ENCODE results near the gene ORMDL3.
"Not testable (repeated sequence)": the region's sequence is repeated elsewhere in the genome, so short reads cannot be mapped to it uniquely, and the experiment has no call there.

The ORMDL3 gene

DNA sequence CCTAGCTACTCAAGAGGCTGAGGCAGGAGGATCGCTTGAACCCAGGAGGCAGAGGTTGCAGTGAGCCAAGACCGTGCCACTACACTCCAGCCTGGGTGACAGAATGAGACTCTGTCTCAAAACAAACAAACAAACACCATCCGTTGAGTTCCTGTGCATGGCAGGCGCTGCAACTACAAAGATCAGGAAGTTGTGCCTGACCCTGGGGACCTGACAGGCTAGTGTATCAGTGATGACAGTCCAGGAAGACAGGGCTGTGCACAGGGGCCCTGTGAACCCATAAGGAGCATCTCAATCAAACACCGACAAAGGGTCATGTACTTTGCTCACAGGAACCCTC is 21.1 kb upstream of the ORMDL3 start:
- DNase-seq, result not testable (repeated sequence)

DNA sequence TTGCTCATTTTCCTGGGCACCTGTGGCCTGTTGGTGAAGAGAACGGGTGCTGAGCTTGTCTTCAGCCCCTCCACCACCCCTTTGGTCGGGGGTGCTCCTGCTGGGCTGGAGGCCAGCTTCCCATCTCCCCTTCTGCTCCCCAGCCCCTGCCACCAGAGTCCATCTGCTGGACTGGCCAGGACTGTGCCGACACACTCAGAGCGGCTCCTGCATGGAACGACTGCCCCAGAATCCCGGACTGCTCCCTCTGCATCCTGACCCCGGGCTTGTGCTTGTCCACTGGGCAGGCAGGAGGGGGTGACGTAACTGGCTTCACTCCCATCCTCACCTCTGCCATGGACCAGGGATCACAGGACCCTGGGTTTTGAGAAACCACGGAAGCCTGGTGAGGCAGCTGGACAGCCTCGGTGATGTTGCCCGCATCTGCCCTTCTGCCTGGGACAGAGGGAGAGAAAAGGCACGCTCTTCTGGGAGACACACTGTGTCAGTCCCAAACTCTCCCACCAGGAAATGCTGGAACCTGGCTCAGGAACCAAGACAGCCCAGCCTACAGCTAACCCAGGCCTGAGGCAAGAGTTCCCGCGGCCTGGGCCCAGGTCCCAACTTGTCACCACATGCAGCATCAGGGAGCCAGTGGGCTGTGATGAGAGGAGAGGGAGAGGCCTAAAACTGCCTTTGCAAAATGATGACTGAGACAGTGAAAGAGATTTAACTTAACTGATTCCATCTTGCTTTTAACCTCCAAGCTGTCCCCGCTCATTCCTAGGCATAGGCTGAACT is 19.3 kb upstream of the ORMDL3 start:
- no peak for DNase-seq

DNA sequence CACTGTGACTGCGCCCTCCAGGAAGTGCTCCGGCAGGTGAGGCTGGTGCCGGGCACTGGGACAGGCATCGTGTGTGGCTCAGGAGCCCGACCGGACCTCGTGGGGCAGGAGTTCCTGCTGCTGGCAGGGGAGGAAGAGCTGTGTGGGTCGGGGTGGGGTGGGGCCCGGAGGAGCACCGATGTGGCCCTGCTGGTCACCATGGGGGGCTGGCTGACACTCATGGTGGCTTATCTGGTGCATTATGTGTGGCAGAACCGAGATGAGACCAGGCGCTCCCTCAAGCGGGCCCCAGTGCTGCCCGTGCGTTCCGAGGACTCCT is 17.0 kb upstream of the ORMDL3 start:
- no peak for DNase-seq

DNA sequence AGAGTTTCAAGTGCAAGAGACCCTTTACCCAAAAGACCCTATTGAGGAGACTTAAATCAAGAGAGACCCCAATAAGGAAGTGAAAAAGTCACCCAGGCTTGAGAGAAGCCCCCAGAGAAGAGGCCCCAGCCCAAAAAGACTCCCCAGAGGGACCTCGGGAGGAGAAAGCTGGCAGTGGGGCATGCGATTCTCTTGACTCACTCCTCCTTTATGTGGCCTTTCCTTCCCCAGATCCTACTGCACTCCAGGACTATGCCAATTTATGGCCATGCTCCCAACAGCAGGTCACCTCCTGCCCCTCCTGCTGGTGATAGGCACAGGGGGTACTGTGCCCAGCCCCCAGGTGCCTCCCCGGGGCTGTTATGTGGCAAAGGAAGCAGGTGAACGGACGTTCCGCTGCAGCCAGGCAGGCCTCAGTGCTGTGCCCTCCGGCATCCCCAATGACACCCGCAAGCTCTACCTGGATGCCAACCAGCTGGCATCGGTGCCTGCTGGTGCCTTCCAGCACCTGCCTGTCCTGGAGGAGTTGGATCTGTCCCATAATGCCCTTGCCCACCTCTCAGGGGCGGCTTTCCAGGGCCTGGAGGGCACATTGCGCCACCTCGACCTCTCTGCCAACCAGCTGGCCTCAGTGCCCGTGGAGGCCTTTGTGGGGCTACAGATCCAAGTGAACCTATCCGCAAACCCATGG is 16.4 kb upstream of the ORMDL3 start:
- DNase-seq, result no peak

- no peak for DNase-seq
Observed at GRCh38 chr17:39939588-39940419, 12.4 kb upstream of the ORMDL3 start.

- no peak for DNase-seq
Observed at GRCh38 chr17:39939106-39939505, 11.7 kb upstream of the ORMDL3 start.

GRCh38 chr17:39938140-39938869 is 10.9 kb upstream of the ORMDL3 start:
- no peak for DNase-seq

DNA sequence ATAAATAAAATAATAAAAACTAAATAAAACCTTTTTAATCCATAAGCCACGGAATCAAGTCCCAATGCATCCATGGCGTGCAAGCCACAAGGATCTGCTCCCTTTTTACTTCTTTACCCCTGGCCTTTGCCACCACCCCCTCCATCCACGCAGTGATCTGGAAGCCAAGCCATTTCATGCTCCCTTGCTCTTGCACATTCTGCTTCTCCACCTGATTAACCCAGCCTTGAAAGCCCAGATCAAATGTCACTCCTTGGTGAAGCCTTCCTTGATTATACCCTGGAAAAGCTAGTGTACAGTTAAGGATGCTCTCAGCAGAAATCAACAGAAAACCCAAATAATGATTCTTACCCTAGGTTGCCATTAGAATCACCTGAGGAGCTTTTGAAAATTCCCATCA is 10.0 kb upstream of the ORMDL3 start:
- DNase-seq, result no peak

DNA sequence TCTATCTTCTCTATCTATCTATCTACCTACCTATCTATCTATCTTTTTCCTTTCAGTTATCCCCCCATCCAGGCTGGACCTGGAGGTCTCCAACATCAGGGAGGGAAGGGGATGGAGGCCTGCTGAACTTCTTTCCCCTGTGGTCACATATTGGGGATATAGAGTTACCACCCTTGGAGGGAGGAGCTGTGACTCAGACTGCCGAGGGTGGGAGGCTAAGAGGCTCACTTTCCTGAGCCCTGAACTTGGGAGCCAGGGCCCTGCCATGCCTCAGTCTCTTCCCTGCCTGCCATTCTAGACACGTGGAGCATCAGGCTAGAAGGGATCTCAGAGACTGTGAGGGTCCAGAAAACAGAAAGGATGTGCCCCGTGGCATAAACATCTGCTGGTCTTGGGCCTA is 8.5 kb upstream of the ORMDL3 start:
- DNase-seq, result no peak

- DNase-seq, result no peak
Observed at GRCh38 chr17:39934324-39934723, 6.9 kb upstream of the ORMDL3 start.

DNA sequence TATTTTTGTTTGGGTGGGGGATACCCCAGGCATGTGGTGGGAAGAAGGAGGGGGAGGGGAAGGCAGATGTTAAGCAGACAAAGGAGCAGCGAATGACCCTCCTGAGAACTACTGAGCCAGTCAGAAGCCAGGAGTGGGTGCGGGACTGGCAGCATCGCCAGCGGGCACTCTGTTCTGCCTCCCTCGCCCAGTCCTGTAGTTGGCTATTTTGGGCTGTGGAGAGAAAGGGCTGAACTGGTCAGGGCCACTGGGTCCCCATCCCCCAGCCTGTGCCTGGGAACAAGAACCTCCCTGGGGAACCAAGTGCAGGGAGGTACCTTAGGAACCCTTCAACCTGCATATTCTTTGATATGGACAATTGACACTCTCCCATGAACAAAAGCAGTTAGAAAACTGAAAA is 6.5 kb upstream of the ORMDL3 start:
- DNase-seq, result no peak

GRCh38 chr17:39929646-39930407 is 2.4 kb upstream of the ORMDL3 start:
- no peak for DNase-seq

GRCh38 chr17:39928858-39929645 is 1.7 kb upstream of the ORMDL3 start:
- DNase-seq, result no peak

DNA sequence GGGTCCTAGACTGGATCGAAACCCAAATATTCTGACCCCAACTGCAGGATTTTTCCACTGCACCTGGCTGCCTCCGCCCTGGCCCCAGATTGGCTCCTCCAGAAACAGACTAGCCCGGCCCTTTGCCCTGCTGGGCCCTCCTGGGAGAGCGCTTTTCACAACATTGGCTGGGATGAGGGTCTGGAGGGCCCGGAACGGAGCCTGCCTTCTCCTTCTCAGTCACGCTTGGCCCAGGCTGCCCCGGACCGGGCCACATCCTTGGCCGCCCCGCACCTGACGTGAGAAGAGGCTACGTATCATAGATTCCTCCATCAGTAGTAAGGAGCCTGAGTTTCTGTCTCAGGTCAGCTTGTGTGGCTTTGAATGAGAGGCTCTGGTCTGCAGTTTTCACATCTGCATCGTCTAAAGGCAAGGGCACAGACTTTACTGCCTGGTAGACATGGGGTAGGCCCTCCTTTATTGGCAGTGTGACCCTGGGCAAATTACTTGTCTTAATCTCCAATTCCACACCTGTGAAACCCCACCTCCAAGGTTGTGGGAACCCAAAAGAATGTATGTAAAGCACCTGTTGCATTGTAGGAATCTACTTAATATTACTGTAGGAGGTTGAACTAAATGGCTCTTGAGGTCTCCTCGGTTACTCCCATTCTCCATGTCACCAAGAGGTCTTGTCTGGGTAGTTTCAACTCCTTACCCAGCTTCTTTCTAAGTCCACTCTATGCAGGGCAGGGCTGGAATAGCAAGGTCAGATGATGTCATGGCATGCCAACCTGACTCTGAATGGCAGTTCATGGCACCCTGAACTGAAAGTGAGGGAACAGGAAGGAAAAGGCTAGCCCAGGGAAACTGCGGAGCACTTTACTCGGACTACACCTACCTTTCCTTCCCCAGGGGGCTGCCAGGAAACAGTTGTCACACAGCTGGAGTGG is 792 bp upstream of the ORMDL3 start:
- DNase-seq, result no peak

DNA sequence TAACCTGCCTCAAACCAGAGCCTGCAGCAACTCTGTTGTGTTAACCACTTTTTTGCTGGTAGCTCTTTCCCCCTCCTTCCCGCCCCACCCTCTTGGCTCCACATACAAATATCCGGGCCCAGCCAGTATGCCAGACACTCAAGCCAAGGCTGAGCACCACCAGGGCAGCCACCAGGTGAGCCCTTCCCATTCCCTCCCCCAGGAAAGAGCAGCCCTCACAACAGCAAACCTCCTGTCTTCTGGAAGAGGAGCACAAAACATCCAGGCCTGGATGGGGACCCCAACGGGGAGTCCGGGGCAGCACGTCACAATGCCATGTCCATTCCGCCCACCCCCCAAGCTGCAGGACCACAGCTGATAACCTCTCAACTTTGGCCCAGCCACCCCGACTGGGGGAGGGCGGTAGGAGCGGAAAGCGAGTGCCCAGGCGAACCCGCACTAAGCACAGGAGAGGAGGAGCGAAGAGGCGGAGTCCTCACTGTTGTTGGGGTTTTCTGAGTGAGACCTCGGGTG is 757 bp downstream of the ORMDL3 start:
- peak; percentile 52 for DNase-seq

DNA sequence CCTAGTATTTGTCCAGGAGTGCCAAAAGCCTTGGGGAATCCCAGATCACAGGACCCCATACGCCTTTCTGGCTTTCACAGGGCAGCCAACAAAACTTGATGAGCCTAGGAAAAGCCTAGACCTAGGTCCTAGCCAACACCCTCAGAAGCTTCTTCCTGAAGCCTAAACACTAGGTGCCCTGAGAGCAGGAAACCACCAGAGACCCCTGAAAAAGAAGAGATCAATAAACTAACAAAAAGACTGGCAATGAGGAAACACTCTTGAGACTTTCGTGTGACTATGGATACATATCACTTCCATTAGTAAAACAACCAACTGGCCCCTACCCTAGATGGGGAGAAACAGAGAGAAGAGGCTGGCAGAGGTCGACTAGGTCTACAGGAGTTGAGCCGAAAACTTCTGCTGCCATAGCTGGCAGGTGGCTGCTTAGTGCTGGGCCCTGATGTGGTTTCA is 1.2 kb downstream of the ORMDL3 start:
- DNase-seq, result no peak

DNA sequence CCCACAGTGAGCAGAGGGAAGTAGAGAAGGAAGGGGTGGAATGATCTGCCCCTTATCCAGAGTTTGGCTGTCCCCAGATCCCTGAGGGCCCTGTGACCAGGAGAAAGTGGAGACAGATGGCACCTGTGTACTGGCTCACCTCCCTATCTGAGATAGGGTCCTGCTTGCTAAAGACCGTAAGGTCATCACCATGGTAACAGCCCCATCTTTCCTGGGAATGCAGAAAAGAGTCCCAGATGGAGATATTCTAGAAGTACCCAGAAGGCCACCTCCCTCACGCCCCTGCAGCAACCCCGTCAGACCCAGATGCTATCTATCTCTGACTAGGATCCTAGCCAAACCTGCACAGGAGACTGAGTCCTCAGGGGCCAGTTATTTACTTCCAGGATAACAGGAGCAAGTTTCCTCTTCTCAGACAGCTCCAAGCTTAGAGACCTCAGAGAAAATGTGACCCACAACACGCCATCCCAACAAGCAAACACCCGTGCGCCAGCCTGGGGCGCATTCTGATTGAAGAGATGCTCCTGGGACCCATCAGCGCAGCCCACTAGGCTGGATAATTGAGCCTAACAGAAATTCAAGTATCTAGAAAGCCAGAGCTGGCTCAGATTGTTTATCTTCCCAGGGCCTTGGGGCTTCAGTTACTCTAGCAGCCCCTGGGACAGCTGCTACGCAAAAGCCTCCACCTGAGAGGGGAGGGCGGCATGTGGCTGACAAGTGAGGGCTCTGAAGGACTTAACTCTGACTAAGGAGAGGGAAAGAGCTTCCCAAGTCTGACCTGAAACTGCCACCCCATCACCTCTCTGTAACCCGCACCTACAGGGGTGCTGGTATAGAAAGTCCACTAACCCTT is 1.9 kb downstream of the ORMDL3 start:
- DNase-seq, result no peak

- DNase-seq, result no peak
Observed at GRCh38 chr17:39924691-39925055, 2.7 kb downstream of the ORMDL3 start.

All from activated effector memory CD4-positive, alpha-beta T cell treated with Interleukin-2 at 50 U/mL for 16 hours (primary cell).